Kidney (tissue), 14 donors: ENCODE results near the gene TMEM223. TPM values are rescaled to one million over a fixed set of nuclear protein-coding genes. Genes with fewer than 3 reads are reported as not detected.
A peak's percentile ranks its signal among the peaks of the same experiment; 100 is the strongest.

ENCODE experiments used
- DNase-seq, 5 donors: peaks; one replicate each; pipeline ENCODE4 v3.0.0-alpha.2; 2013 to 2020
- FAIRE-seq: peaks from 2 replicates; lab custom pipeline; 2012; peaks lifted over from hg19 to GRCh38; lab: Jason Lieb, UNC
- H3K27ac ChIP-seq, 2 donors: one replicate each; pipeline ENCODE4 v1.7.0; 2013; ENCODE audit warnings: low read depth in 2 of 2, low read length in 2 of 2, inconsistent platforms in 1 of 2
- H3K27me3 ChIP-seq: one replicate; pipeline ENCODE4 v1.7.1; 2013; ENCODE audit warnings: low read length, inconsistent platforms; ENCODE audit not compliant: control insufficient read depth, insufficient read depth
- H3K36me3 ChIP-seq, 3 donors: one replicate each; pipeline versions ENCODE4 v1.7.0 to v1.7.1; 2013; ENCODE audit warnings: low read length in 3 of 3, control low read depth in 1 of 3, inconsistent platforms in 1 of 3; ENCODE audit not compliant: insufficient read depth in 3 of 3, control insufficient read depth in 2 of 3
- H3K4me1 ChIP-seq, 3 donors: one replicate each; pipeline versions ENCODE4 v1.7.0 to v1.7.1; 2013; ENCODE audit warnings: low read length in 3 of 3, inconsistent platforms in 1 of 3, low read depth in 1 of 3; ENCODE audit not compliant: control insufficient read depth in 2 of 3, insufficient read depth in 2 of 3
- H3K4me3 ChIP-seq, 3 donors: one replicate each; pipeline versions ENCODE4 v1.7.0 to v1.8.1; 2013; ENCODE audit warnings: low read length in 3 of 3, control low read depth in 1 of 3, inconsistent platforms in 1 of 3
- H3K9ac ChIP-seq, 3 donors: one replicate each; pipeline versions ENCODE4 v1.7.0 to v1.7.1; 2013; ENCODE audit warnings: low read length in 3 of 3, control low read depth in 1 of 3, inconsistent platforms in 1 of 3
- H3K9me3 ChIP-seq, 3 donors: one replicate each; pipeline versions ENCODE4 v1.7.0 to v1.7.1; 2013; ENCODE audit warnings: low read length in 3 of 3, control low read depth in 1 of 3, inconsistent platforms in 1 of 3; ENCODE audit not compliant: control insufficient read depth in 2 of 3, insufficient read depth in 1 of 3
- CTCF ChIP-seq: IDR thresholded peaks from 3 replicates; pipeline ENCODE4 v1.5.1; 2012; ENCODE audit warnings: mild to moderate bottlenecking, moderate library complexity, borderline replicate concordance; ENCODE audit not compliant: insufficient read depth; ENCODE audit errors: extremely low read depth
- intact Hi-C: fragments of 100-400 bp; cut with DNase I; formaldehyde crosslinking; loops from one replicate; pipeline ENCODE4 v1.11.1; 2022
- polyA plus RNA-seq: library from polyadenylated mRNA; stranded (reverse); fragments of 350-450 nt; fragmentation: Illumina TruSeq; extraction: RNeasy Lipid Tissue Mini Kit (QIAGEN cat#74804); gene quantifications from one replicate; pipeline ENCODE4 v1.2.3, GENCODE V29; 2014; ENCODE audit warnings: low read depth, low replicate concordance; ENCODE audit not compliant: insufficient read depth
- total RNA-seq: library from RNA; stranded (reverse); fragmentation: NEBNext Ultra II Directional; extraction: Animal tissue kit (Norgen Biotek cat#: 25700); gene quantifications from one replicate; pipeline ENCODE4 v1.2.1, GENCODE V29; 2021
- donor health status: control.
- donor health status: control.
- donor health status: control.
- donor health status: control.
- donor health status: control.
- donor health status: DM: yes; HTN: yes; CAD: no.
- donor health status: Normal renal cell carcinoma (clear cell type).

The TMEM223 gene
- total and polyA plus RNA-seq, 2 donors from 2014 or later, result 16.5 to 34.9 TPM

- Histone ChIP-seq H3K4me3 (no peak overlapping the region), H3K9ac (no peak overlapping the region), H3K9me3 (no peaks in the 10 kb centered on the region), H3K27me3 (no peaks in the 10 kb centered on the region), H3K36me3 (peaks cover 0 to 11% (median 0%) of the 10 kb centered on the region in 3 donors), H3K4me1 (no peaks in the 10 kb centered on the region), H3K27ac (no peak overlapping the region)
- intact Hi-C loops, result no loop called here
- FAIRE-seq (no peak), DNase-seq (peak in 1 of 5 donors; percentile 16)
- TF ChIP-seq CTCF, result no peak
Measured at GRCh38 chr11:62816557-62816956, 24.8 kb upstream of the TMEM223 start.

DNA sequence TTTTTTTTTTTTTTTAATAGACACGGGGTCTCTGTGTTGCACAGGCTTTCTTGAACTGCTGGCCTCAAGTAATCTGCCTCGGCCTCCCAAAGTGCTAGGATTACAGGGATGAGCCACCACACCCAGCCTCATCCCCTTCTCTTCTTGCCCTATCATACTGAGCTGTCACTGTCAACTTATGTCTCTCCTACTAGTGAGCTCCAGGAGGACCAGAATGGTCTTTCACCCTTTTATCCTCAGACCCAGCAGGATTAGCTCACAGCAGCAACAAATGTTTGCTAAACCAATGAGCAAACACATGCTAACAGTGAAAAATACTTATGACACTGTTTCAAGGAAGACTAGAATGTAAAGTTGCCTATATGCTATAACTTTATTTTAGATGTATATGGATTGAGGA is 19.9 kb upstream of the TMEM223 start:
- no peak for TF ChIP-seq CTCF
- no peak overlapping the region for H3K4me3 ChIP-seq
- H3K27ac ChIP-seq, result no peak overlapping the region
- no peak overlapping the region for H3K9ac ChIP-seq
- no peaks in the 10 kb centered on the region for H3K9me3 ChIP-seq
- DNase-seq (no peak), FAIRE-seq (no peak)
- no peaks in the 10 kb centered on the region for H3K27me3 ChIP-seq
- no peaks in the 10 kb centered on the region for H3K36me3 ChIP-seq
- intact Hi-C loops, result no loop called here
- H3K4me1 ChIP-seq, result no peaks in the 10 kb centered on the region

- FAIRE-seq (no peak), DNase-seq (no peak)
- Histone ChIP-seq H3K9ac (no peak overlapping the region), H3K4me1 (no peaks in the 10 kb centered on the region), H3K36me3 (no peaks in the 10 kb centered on the region), H3K27ac (no peak overlapping the region), H3K27me3 (no peaks in the 10 kb centered on the region), H3K4me3 (no peak overlapping the region), H3K9me3 (no peaks in the 10 kb centered on the region)
- intact Hi-C loops, result no loop called here
- no peak for TF ChIP-seq CTCF
Measured at GRCh38 chr11:62810748-62811147, 18.9 kb upstream of the TMEM223 start.

GRCh38 chr11:62806611-62807121 is 14.9 kb upstream of the TMEM223 start:
- H3K4me3 ChIP-seq, result no peak overlapping the region
- no peaks in the 10 kb centered on the region for H3K27me3 ChIP-seq
- H3K9me3 ChIP-seq, result no peaks in the 10 kb centered on the region
- peaks cover 0 to 8% (median 8%) of the 10 kb centered on the region in 3 donors for H3K4me1 ChIP-seq
- H3K36me3 ChIP-seq, result peaks cover 4 to 12% (median 11%) of the 10 kb centered on the region in 3 donors
- intact Hi-C loops, result no loop called here
- H3K27ac ChIP-seq, result no peak overlapping the region
- no peak overlapping the region for H3K9ac ChIP-seq
- DNase-seq (peak in 2 of 5 donors; percentile 7 to 59), FAIRE-seq (no peak)
- no peak for TF ChIP-seq CTCF
